Common myeloid progenitor, CD34-positive (primary cell): ENCODE measurements around the gene BEAN1.
A peak's percentile ranks its signal among the peaks of the same experiment; 100 is the strongest.

Source experiments
- CTCF ChIA-PET: fragments of 350-600 bp; sonication (Branson Sonifier 250); formaldehyde crosslinking; loops from one replicate; lab custom pipeline; 2021; ENCODE audit warnings: antibody characterized with exemption; lab: Charles Lee
- POLR2A ChIA-PET: fragments of 350-600 bp; sonication (Branson Sonifier 250); formaldehyde crosslinking; loops from one replicate; lab custom pipeline; 2021; ENCODE audit warnings: antibody characterized with exemption; lab: Charles Lee
- DNase-seq, 3 donors: peaks; one replicate each; pipeline versions ENCODE4 v3.0.0 to v3.0.0-alpha.2; 2013
- H3K27ac ChIP-seq, 2 experiments: 1 replicate in 1 of 2; 2 replicates in 1 of 2; pipeline ENCODE4 v1.7.0; 2013; ENCODE audit warnings: inconsistent platforms in 2 of 2, low read length in 2 of 2, mild to moderate bottlenecking in 2 of 2, low read depth in 1 of 2, moderate library complexity in 1 of 2; ENCODE audit not compliant: severe bottlenecking in 2 of 2, insufficient read depth in 1 of 2, poor library complexity in 1 of 2
- H3K27me3 ChIP-seq, 5 experiments: replicated peaks in 2 of 5; 1 replicate in 3 of 5; 2 replicates in 2 of 5; pipeline versions ENCODE4 v1.6.1 to v1.7.0; 2013; ENCODE audit warnings: low read length in 4 of 5, mild to moderate bottlenecking in 2 of 5, moderate library complexity in 2 of 5, inconsistent platforms in 1 of 5; ENCODE audit not compliant: insufficient read depth in 5 of 5, control insufficient read depth in 4 of 5
- H3K36me3 ChIP-seq, 4 experiments: 1 replicate in 2 of 4; 2 replicates in 2 of 4; pipeline versions ENCODE4 v1.6.1 to v1.7.0; 2013; ENCODE audit warnings: low read length in 3 of 4, control low read depth in 1 of 4, mild to moderate bottlenecking in 1 of 4; ENCODE audit not compliant: control insufficient read depth in 4 of 4, insufficient read depth in 4 of 4
- H3K4me1 ChIP-seq, 4 experiments: 1 replicate in 3 of 4; 2 replicates in 1 of 4; pipeline versions ENCODE4 v1.6.1 to v1.7.1; 2013; ENCODE audit warnings: low read length in 3 of 4, mild to moderate bottlenecking in 3 of 4, control low read depth in 1 of 4, inconsistent platforms in 1 of 4, moderate library complexity in 1 of 4; ENCODE audit not compliant: control insufficient read depth in 4 of 4, insufficient read depth in 4 of 4; ENCODE audit errors: control extremely low read depth in 1 of 4
- H3K4me3 ChIP-seq, 7 experiments: 1 replicate in 4 of 7; 2 replicates in 3 of 7; pipeline versions ENCODE4 v1.5.1 to v1.7.0; 2013; ENCODE audit warnings: mild to moderate bottlenecking in 7 of 7, low read length in 6 of 7, moderate library complexity in 6 of 7, inconsistent platforms in 2 of 7, low read depth in 2 of 7, control low read depth in 1 of 7; ENCODE audit not compliant: insufficient read depth in 4 of 7, control insufficient read depth in 1 of 7; ENCODE audit errors: extremely low read depth in 1 of 7
- H3K9me3 ChIP-seq, 5 experiments: 1 replicate in 4 of 5; 2 replicates in 1 of 5; pipeline versions ENCODE4 v1.6.1 to v1.7.1; 2013; ENCODE audit warnings: low read length in 4 of 5, mild to moderate bottlenecking in 2 of 5, inconsistent platforms in 1 of 5, low read depth in 1 of 5, moderate library complexity in 1 of 5; ENCODE audit not compliant: control insufficient read depth in 4 of 5, insufficient read depth in 2 of 5; ENCODE audit errors: control extremely low read depth in 1 of 5
- WGBS: methylation state at CpG from one replicate; pipeline ENCODE4 v1.1.5; 2013; ENCODE audit not compliant: insufficient coverage; 5-methylcytosine and 5-hydroxymethylcytosine counted together

The BEAN1 gene

DNA sequence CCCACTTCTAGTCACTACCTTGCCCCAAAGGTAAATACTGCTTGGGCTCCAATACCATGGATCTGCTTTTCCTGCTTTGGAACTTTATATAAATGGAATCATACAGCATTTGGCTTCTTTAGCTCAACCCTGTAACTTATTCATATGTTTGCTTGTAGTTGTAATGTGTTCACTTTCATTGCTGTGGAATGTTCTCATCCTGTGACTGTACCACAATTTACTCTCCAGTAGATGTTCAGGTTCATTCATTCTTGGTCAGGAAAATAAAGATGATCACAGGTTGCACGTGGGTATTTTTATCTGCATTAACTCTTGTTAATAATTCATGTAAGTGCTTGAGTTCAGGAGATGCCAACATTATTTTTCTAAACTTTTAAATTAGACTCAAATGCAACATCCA is 6.7 kb upstream of the BEAN1 start:
- POLR2A ChIA-PET: no interaction called here
- Histone ChIP-seq H3K9me3 (peaks cover 0 to 4% (median 0%) of the 10 kb centered on the region in 5 experiments), H3K4me1 (no peaks in the 10 kb centered on the region), H3K36me3 (no peaks in the 10 kb centered on the region), H3K4me3 (no peak overlapping the region), H3K27me3 (peaks cover 5 to 34% (median 16%) of the 10 kb centered on the region in 5 experiments), H3K27ac (no peak overlapping the region)
- DNase-seq: no peak
- CTCF ChIA-PET: interaction anchor here (1.0 kb wide), 1 partner anchor 13 kb away, joined by 3 read pairs; no protein-coding TSS in a partner anchor
- WGBS: no CpG with 5 or more reads among the region's 1 CpG

DNA sequence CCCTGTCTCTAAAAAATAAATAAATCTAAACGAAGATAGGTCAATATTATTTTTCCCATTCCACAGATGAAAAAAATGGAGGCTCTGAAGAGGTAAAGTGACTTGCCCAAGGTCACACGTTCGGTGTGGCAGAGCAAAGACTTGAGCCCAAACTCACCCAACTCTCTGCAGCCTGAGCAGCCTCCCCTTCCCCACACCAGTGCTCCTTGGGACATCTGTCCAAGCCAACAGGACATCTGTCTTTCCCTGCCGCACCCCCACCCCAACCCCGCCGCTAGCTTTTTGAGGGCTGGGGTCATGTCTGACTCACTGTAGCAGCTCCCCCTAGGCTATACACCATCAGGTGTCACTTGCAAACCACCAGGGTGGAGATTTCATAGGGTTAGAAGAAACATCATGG is 5.2 kb upstream of the BEAN1 start:
- peaks cover 14 to 48% (median 26%) of the 10 kb centered on the region in 5 experiments for H3K27me3 ChIP-seq

GRCh38 chr16:66422366-66422765 is 4.7 kb upstream of the BEAN1 start:
- ChIA-PET POLR2A (no interaction called here), CTCF (interaction anchor here (0.9 kb wide), 1 partner anchor 19 kb away, joined by 3 read pairs; no protein-coding TSS in a partner anchor)
- no peak for DNase-seq
- H3K9me3 ChIP-seq: peaks cover 0 to 4% (median 0%) of the 10 kb centered on the region in 5 experiments
- H3K4me3 ChIP-seq: no peak overlapping the region
- WGBS: 50% methylated on average over 2 of the region's 2 CpGs
- no peak overlapping the region for H3K27ac ChIP-seq
- H3K27me3 ChIP-seq: peaks cover 14 to 48% (median 26%) of the 10 kb centered on the region in 5 experiments
- H3K36me3 ChIP-seq: no peaks in the 10 kb centered on the region
- H3K4me1 ChIP-seq: peaks cover 0 to 11% (median 6%) of the 10 kb centered on the region in 4 experiments

More for the DNA sequence above, 5.2 kb upstream of the BEAN1 start:
- Histone ChIP-seq H3K9me3 (peaks cover 0 to 4% (median 0%) of the 10 kb centered on the region in 5 experiments), H3K4me3 (no peak overlapping the region), H3K36me3 (no peaks in the 10 kb centered on the region), H3K4me1 (peaks cover 0 to 8% (median 6%) of the 10 kb centered on the region in 4 experiments), H3K27ac (no peak overlapping the region)
- POLR2A ChIA-PET: no interaction called here
- no peak for DNase-seq
- WGBS: 77% methylated on average over 5 of the region's 6 CpGs
- CTCF ChIA-PET: no interaction called here

DNA sequence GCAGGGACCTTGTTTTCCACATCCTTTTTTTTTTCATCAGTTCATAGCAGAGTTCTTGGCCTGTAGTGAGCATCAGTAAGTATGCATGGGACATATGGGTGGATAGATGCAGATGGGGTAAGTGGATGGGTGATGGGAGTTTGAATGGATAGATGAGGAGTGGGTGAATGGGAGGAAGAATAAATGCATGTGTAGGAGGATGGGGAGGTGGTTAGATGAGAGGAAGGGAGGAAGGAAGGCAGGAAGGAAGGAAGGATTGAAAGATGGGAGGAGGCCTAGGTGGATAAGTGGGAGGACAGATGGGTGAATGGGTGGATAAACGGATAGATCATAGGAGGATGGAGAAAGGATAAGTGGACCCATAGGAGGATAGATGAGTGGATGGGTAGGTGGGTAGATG is 3.9 kb upstream of the BEAN1 start:
- Histone ChIP-seq H3K9me3 (peaks cover 0 to 4% (median 0%) of the 10 kb centered on the region in 5 experiments), H3K27me3 (peaks cover 14 to 56% (median 32%) of the 10 kb centered on the region in 5 experiments), H3K4me1 (peaks cover 0 to 19% (median 13%) of the 10 kb centered on the region in 4 experiments), H3K36me3 (no peaks in the 10 kb centered on the region), H3K27ac (no peak overlapping the region), H3K4me3 (no peak overlapping the region)
- ChIA-PET CTCF (interaction anchor here (0.9 to 2.9 kb wide), 2 partner anchors 8 to 20 kb away, joined by 3 to 8 read pairs; no protein-coding TSS in a partner anchor), POLR2A (no interaction called here)
- no peak for DNase-seq
- WGBS: 100% methylated on average over 1 of the region's 1 CpG

DNA sequence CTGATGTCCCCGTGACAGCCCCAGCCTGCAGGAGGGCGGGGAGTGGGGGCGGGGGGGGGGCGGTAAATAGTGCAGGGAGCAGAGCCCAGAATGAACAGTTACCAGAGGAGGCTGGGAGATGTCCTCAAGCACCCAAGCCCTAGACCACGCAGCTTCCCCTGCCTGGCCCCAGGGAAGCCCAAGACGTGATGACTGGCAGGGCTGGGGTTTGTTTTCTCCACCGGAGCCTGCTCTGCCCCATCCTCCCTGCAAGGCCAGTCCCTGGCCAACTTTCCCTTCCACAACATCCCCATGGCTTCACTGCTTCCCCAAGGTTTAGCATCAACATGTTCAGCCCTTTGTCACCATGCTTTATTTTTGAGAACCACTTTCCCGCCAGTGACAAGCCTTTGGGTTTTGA is 1.4 kb upstream of the BEAN1 start:
- Histone ChIP-seq H3K27me3 (peaks cover 25 to 78% (median 42%) of the 10 kb centered on the region in 5 experiments), H3K9me3 (peaks cover 0 to 4% (median 0%) of the 10 kb centered on the region in 5 experiments), H3K4me1 (peaks cover 0 to 22% (median 15%) of the 10 kb centered on the region in 4 experiments), H3K4me3 (no peak overlapping the region), H3K27ac (no peak overlapping the region), H3K36me3 (no peaks in the 10 kb centered on the region)
- CTCF ChIA-PET: interaction anchor here (0.7 to 2.9 kb wide), 3 partner anchors 11 to 27 kb away, joined by 3 to 8 read pairs (median 3); no protein-coding TSS in a partner anchor
- POLR2A ChIA-PET: no interaction called here
- 16% methylated on average over 6 of the region's 8 CpGs for WGBS
- DNase-seq: no peak

- H3K9me3 ChIP-seq: peaks cover 0 to 4% (median 0%) of the 10 kb centered on the region in 5 experiments
- WGBS: 5% methylated on average over 47 of the region's 56 CpGs
- ChIA-PET POLR2A (no interaction called here), CTCF (interaction anchor here (0.7 kb wide), 1 partner anchor 20 kb away, joined by 3 read pairs; no protein-coding TSS in a partner anchor)
- peaks cover 0 to 22% (median 15%) of the 10 kb centered on the region in 4 experiments for H3K4me1 ChIP-seq
- peak overlapping the region in 3 of 7 experiments; percentile 8 to 58 (median 15) for H3K4me3 ChIP-seq
- peak in 1 of 3 donors; percentile 21 for DNase-seq
- no peaks in the 10 kb centered on the region for H3K36me3 ChIP-seq
- H3K27me3 ChIP-seq: peaks cover 25 to 82% (median 40%) of the 10 kb centered on the region in 5 experiments
- no peak overlapping the region for H3K27ac ChIP-seq
Measured at GRCh38 chr16:66426112-66427035, 721 bp upstream of the BEAN1 start.
